SU-DHL-6 (cell line): Measurements from ENCODE around the gene ADAT3.

ENCODE experiments used
- EZH2phosphoT487 ChIP-seq: fragments of 200-600 bp; sonication (generic), shearing (Covaris generic); conservative IDR thresholded peaks from 2 replicates; pipeline ENCODE4 v1.6.1; 2018; ENCODE audit warnings: mild to moderate bottlenecking, antibody characterized with exemption, low read length, moderate library complexity, mixed read lengths
- TF ChIP-seq, protein P1 (sequence below): fragments of 200-600 bp; sonication (generic); IDR thresholded peaks from one replicate; pipeline ENCODE4 v1.5.1; 2017; ENCODE audit warnings: antibody characterized with exemption, mild to moderate bottlenecking, low read length, moderate library complexity; ENCODE audit not compliant: insufficient read depth, poor library complexity, severe bottlenecking

DNA sequence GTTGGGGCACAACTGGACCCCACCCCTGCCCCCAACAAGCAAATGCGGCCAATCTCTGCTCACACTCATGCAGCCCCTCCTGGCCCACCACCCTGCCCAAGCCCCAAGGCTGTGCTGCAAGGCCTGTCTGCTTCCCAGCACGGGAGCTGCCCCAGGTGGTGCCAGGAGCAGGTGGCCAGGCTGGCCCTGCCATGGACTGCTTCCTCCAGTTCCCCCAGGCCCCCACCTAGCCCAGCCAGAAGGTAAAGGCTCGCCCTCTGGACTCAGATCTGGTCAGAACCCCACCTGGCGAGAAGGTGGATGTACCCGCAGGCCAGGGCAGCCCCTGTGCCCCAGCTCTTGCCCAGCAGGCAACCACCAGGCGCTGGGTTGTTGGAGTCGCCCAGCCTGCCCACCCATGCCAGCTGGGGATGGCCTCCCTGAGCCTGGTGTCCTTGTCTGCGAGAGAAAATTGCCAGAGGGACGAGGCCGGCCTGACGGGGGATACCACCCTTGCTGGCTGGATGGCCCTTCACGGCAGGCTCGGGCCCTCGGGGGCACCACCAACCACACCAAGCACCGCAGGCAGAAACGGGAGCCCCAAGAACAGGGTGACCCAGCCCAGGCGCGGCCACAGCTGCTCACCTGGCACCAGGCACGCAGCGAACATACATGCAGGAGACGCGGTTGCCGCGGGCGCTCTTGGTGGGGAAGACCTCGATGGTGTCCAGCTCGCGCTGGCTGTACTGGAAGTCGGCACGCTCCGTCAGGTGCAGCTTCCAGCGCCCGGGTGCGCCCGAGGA, 24.4 kb upstream of the ADAT3 start:
- TF ChIP-seq, protein P1, sequence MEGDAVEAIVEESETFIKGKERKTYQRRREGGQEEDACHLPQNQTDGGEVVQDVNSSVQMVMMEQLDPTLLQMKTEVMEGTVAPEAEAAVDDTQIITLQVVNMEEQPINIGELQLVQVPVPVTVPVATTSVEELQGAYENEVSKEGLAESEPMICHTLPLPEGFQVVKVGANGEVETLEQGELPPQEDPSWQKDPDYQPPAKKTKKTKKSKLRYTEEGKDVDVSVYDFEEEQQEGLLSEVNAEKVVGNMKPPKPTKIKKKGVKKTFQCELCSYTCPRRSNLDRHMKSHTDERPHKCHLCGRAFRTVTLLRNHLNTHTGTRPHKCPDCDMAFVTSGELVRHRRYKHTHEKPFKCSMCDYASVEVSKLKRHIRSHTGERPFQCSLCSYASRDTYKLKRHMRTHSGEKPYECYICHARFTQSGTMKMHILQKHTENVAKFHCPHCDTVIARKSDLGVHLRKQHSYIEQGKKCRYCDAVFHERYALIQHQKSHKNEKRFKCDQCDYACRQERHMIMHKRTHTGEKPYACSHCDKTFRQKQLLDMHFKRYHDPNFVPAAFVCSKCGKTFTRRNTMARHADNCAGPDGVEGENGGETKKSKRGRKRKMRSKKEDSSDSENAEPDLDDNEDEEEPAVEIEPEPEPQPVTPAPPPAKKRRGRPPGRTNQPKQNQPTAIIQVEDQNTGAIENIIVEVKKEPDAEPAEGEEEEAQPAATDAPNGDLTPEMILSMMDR, result no peak
- no peak for TF ChIP-seq EZH2phosphoT487
